GM23338 (cell line): ENCODE data around the gene OR8D4. TPM values are rescaled to one million over a fixed set of nuclear protein-coding genes. Genes with fewer than 3 reads are reported as not detected.
"Not testable (repeated sequence)": the region's sequence is repeated elsewhere in the genome, so short reads cannot be mapped to it uniquely, and the experiment has no call there.

Source experiments
- ATAC-seq: fragments of 200-7000 bp; cut with Tn5 transposase; 3 replicates; pipeline ENCODE4 v1.9.1; 2020
- DNase-seq: peaks from one replicate; pipeline ENCODE4 v3.0.0-alpha.2; 2015; ENCODE audit warnings: low spot score
- H2AFZ ChIP-seq: fragments of 200-600 bp; sonication (generic); 2 replicates; pipeline ENCODE4 v1.8.0; 2016; ENCODE audit warnings: antibody characterized with exemption, mild to moderate bottlenecking, moderate library complexity
- H3F3A ChIP-seq: fragments of 200-600 bp; sonication (generic); replicated peaks from 2 replicates; pipeline ENCODE4 v1.8.0; 2017; ENCODE audit warnings: antibody characterized with exemption, mixed run types, low read depth
- H3K27ac ChIP-seq: fragments of 200-600 bp; sonication (generic); 2 replicates; pipeline ENCODE4 v1.6.1; 2016; ENCODE audit warnings: low read depth
- H3K27me3 ChIP-seq: fragments of 200-600 bp; sonication (generic); 2 replicates; pipeline ENCODE4 v1.8.0; 2016; ENCODE audit warnings: mild to moderate bottlenecking, mixed run types, moderate library complexity; ENCODE audit not compliant: insufficient read depth
- H3K36me3 ChIP-seq: fragments of 200-600 bp; sonication (generic); 2 replicates; pipeline ENCODE4 v1.8.0; 2016; ENCODE audit warnings: mild to moderate bottlenecking; ENCODE audit not compliant: insufficient read depth
- H3K4me1 ChIP-seq: fragments of 200-600 bp; sonication (generic); 2 replicates; pipeline ENCODE4 v1.8.0; 2016; ENCODE audit warnings: mild to moderate bottlenecking, moderate library complexity; ENCODE audit not compliant: insufficient read depth
- H3K4me2 ChIP-seq: fragments of 200-600 bp; sonication (generic); 2 replicates; pipeline ENCODE4 v1.7.1; 2017; ENCODE audit warnings: mixed run types
- H3K4me3 ChIP-seq: fragments of 200-600 bp; sonication (generic); 2 replicates; pipeline ENCODE4 v1.6.1; 2016; ENCODE audit warnings: mixed run types
- H3K79me2 ChIP-seq: fragments of 200-600 bp; sonication (generic); replicated peaks from 2 replicates; pipeline ENCODE4 v1.8.0; 2017; ENCODE audit warnings: mild to moderate bottlenecking; ENCODE audit not compliant: insufficient read depth
- H3K9me2 ChIP-seq: fragments of 200-600 bp; sonication (generic); 2 replicates; pipeline ENCODE4 v1.8.0; 2017; ENCODE audit not compliant: insufficient read depth
- H4K20me1 ChIP-seq: fragments of 200-600 bp; sonication (generic); replicated peaks from 2 replicates; pipeline ENCODE4 v1.8.0; 2017; ENCODE audit warnings: mild to moderate bottlenecking; ENCODE audit not compliant: insufficient read depth
- H3K27ac Mint-ChIP-seq: 2 replicates; pipeline ENCODE4 v1.8.0; 2020; ENCODE audit warnings: inconsistent platforms, mild to moderate bottlenecking, moderate library complexity, mixed read lengths
- H3K27me3 Mint-ChIP-seq: 3 replicates; pipeline ENCODE4 v1.8.0; 2022; ENCODE audit warnings: low read depth, mild to moderate bottlenecking, moderate library complexity, mixed read lengths, inconsistent platforms; ENCODE audit not compliant: insufficient read depth, poor library complexity
- H3K36me3 Mint-ChIP-seq: 3 replicates; pipeline ENCODE4 v1.8.0; 2021; ENCODE audit warnings: low read depth, mild to moderate bottlenecking, inconsistent platforms, moderate library complexity, mixed read lengths
- H3K4me1 Mint-ChIP-seq: 3 replicates; pipeline ENCODE4 v1.8.0; 2020; ENCODE audit warnings: mild to moderate bottlenecking, inconsistent platforms, mixed read lengths
- H3K4me3 Mint-ChIP-seq: 3 replicates; pipeline ENCODE4 v1.8.0; 2021; ENCODE audit warnings: moderate library complexity, mild to moderate bottlenecking, inconsistent platforms, mixed read lengths
- H3K9me3 Mint-ChIP-seq: 3 replicates; pipeline ENCODE4 v1.8.0; 2020; ENCODE audit warnings: moderate library complexity, mild to moderate bottlenecking, inconsistent platforms, mixed read lengths
- CREB1 ChIP-seq: fragments of 250-450 bp; sonication (Bioruptor Pico); IDR thresholded peaks from 2 replicates; pipeline ENCODE4 v1.5.0; 2020; ENCODE audit warnings: low read depth, mild to moderate bottlenecking, moderate library complexity
- CTCF ChIP-seq, 2 experiments: fragments of 200-600 bp in 1 of 2; sonication (generic) in 1 of 2; conservative IDR thresholded peaks; 2 replicates each; pipeline versions ENCODE4 v1.5.1 to v1.6.1; 2016 to 2017; ENCODE audit warnings: antibody characterized with exemption in 2 of 2, low read depth in 2 of 2, mild to moderate bottlenecking in 2 of 2, moderate library complexity in 1 of 2
- ETS1 ChIP-seq: IDR thresholded peaks from 2 replicates; pipeline ENCODE4 v1.6.1; 2016; ENCODE audit warnings: antibody characterized with exemption
- EZH2 ChIP-seq: fragments of 200-600 bp; sonication (generic); IDR thresholded peaks from one replicate; pipeline ENCODE4 v1.8.0; 2017; ENCODE audit warnings: antibody characterized with exemption, mild to moderate bottlenecking, low read depth; ENCODE audit not compliant: unreplicated experiment
- JUNB ChIP-seq: IDR thresholded peaks from one replicate; pipeline ENCODE4 v1.6.1; 2016; ENCODE audit warnings: antibody characterized with exemption; ENCODE audit not compliant: unreplicated experiment
- REST ChIP-seq: IDR thresholded peaks from one replicate; pipeline ENCODE4 v1.6.1; 2018; ENCODE audit warnings: antibody characterized with exemption; ENCODE audit not compliant: unreplicated experiment
- STAT1 ChIP-seq: IDR thresholded peaks from one replicate; pipeline ENCODE4 v1.6.1; 2016; ENCODE audit warnings: antibody characterized with exemption; ENCODE audit not compliant: unreplicated experiment
- ZNF114 ChIP-seq: fragments of 250-450 bp; sonication (Bioruptor Pico); IDR thresholded peaks from 2 replicates; pipeline ENCODE4 v1.5.0; 2020; ENCODE audit warnings: mild to moderate bottlenecking, moderate library complexity
- ZNF331 ChIP-seq: fragments of 250-450 bp; sonication (Bioruptor Pico); IDR thresholded peaks from 2 replicates; pipeline ENCODE4 v1.5.0; 2020; ENCODE audit warnings: low read depth, mild to moderate bottlenecking, moderate library complexity
- ZNF462 ChIP-seq: fragments of 250-450 bp; sonication (Bioruptor Pico); IDR thresholded peaks from 2 replicates; pipeline ENCODE4 v1.5.0; 2020; ENCODE audit warnings: mild to moderate bottlenecking, moderate library complexity
- polyA plus RNA-seq: library from polyadenylated mRNA; unstranded; fragments of >200 nt; fragmentation: Nextera tagmentation; extraction: Ambion mirVana; gene quantifications from 2 replicates; pipeline ENCODE4 v1.2.1, GENCODE V29; 2016
- total RNA-seq: library from RNA; depleted of rRNA; stranded (reverse); fragments of >200 nt; shearing (Covaris generic); gene quantifications from 2 replicates; pipeline ENCODE4 v1.2.3, GENCODE V29; 2014

The OR8D4 gene
- total and polyA plus RNA-seq, 2 experiments from 2014 or later = 0.14 TPM; not detected in 1

GRCh38 chr11:123859731-123860130, 42.2 kb upstream of the OR8D4 start:
- H3K36me3 ChIP-seq = no peaks in the 10 kb centered on the region; the same call in 1 of the 2 replicates
- H3K4me2 ChIP-seq = peak overlapping the region; percentile 38; the same call in 1 of the 2 replicates
- 0 out of 2 replicates have a peak, but pooled peaks cover 7% of the 10 kb centered on the region for H3K9me2 ChIP-seq
- H3K27ac ChIP-seq = no peak overlapping the region
- Mint-ChIP-seq H3K4me1 (peaks cover 35% of the 10 kb centered on the region), H3K27me3 (no peaks in the 10 kb centered on the region), H3K27ac (no peak overlapping the region; the same call in 1 of the 2 replicates), H3K36me3 (peaks cover 24% of the 10 kb centered on the region), H3K4me3 (no peak overlapping the region), H3K9me3 (peaks cover 21% of the 10 kb centered on the region)
- no peaks in the 10 kb centered on the region for H4K20me1 ChIP-seq
- H3F3A ChIP-seq = no peaks in the 10 kb centered on the region
- H2AFZ ChIP-seq = peak overlapping the region; percentile 19; the same call in 1 of the 2 replicates
- TF ChIP-seq REST (no peak), STAT1 (no peak), JUNB (no peak), CTCF (conservative IDR thresholded peaks at IDR 0.05; ENCODE audit: low read depth in 2 of 2) (no peak), EZH2 (no peak), ZNF114 (CRISPR knock-in tag) (no peak), ZNF331 (no peak), ZNF462 (CRISPR knock-in tag) (no peak), CREB1 (CRISPR knock-in tag) (no peak), ETS1 (no peak)
- peak overlapping the region; percentile 26; the same call in 1 of the 2 replicates for H3K4me3 ChIP-seq
- DNase-seq = no peak
- no peaks in the 10 kb centered on the region for H3K27me3 ChIP-seq
- H3K79me2 ChIP-seq = no peaks in the 10 kb centered on the region
- ATAC-seq = peak; percentile 59
- H3K4me1 ChIP-seq = peaks cover 47% of the 10 kb centered on the region

- peak overlapping the region; percentile 78; the same call in 1 of the 2 replicates for H3K27ac ChIP-seq
- not testable (repeated sequence) for H3K4me3 ChIP-seq, H3K79me2 ChIP-seq, H3K4me3 Mint-ChIP-seq, H3K27ac Mint-ChIP-seq, H3K27me3 ChIP-seq, H3K36me3 ChIP-seq, H4K20me1 ChIP-seq, H3K27me3 Mint-ChIP-seq, H3K9me2 ChIP-seq, H3K36me3 Mint-ChIP-seq, H2AFZ ChIP-seq, H3K9me3 Mint-ChIP-seq, H3F3A ChIP-seq
- peak; percentile 51 for ATAC-seq
- H3K4me1 Mint-ChIP-seq = peaks cover 20% of the 10 kb centered on the region
- peaks cover 39% of the 10 kb centered on the region for H3K4me1 ChIP-seq
- peak; percentile 27 for DNase-seq
- H3K4me2 ChIP-seq = peak overlapping the region; percentile 15; the same call in 1 of the 2 replicates
Measured at GRCh38 chr11:123865293-123865692, 36.7 kb upstream of the OR8D4 start.
